ENCODE data around the gene FGD3.

The FGD3 gene

DNA sequence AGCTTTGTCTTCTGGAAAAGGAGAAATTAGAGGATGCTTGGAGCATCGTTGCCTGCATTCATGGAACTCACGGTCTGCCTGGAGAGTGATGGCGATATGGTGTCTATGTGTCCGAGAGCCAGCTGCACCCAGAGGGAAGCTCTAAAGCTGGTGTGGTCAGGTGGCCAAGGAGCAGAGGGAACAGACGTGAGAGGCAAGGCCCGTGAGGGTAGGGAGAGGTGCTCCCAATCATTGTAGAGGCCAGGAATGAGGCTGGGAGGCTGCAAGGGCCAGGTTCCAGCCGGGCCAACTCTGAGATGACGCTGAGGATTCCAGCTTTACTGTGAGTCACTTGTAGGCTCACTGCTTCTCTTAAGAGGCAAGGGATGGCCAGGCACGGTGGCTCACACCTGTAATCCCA, 7.6 kb downstream of the FGD3 start:
- no peak for DNase-seq

DNA sequence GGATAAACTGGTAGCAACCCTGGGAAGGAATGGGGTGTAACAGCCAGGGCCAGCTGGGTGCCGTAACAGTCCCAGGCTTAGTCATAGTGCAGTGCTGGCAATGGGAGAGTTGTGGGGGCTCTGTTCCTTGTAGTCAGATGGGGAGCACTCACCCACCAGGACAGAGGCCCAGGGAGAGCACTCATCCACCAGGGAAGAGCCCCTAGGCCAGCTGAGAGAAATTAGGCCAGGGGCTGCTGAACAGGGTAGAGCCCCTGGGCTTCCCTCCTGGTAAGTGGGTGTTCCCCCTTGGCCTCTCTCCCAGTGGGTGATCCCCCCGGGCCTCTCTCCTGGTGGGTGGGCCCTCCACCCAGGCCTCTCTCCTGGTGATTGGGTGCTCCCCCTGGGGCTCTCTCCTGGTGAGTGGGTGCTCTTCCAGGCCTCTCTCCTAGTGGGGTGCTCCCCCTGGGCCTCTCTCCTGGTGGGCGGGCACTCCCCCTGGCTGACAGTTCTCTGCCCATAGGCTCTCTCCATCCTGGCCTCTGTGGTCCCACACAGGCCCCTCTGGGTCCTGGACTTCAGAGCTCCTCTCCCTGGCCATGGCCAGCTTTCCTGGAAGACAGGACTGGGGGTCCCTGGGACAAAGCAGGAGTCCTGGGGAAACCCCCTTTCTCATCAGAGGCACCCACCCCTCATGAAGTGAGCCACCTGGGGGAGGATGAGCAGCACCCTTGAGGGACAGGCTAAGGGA, 13.4 kb downstream of the FGD3 start:
- DNase-seq, result no peak

DNA sequence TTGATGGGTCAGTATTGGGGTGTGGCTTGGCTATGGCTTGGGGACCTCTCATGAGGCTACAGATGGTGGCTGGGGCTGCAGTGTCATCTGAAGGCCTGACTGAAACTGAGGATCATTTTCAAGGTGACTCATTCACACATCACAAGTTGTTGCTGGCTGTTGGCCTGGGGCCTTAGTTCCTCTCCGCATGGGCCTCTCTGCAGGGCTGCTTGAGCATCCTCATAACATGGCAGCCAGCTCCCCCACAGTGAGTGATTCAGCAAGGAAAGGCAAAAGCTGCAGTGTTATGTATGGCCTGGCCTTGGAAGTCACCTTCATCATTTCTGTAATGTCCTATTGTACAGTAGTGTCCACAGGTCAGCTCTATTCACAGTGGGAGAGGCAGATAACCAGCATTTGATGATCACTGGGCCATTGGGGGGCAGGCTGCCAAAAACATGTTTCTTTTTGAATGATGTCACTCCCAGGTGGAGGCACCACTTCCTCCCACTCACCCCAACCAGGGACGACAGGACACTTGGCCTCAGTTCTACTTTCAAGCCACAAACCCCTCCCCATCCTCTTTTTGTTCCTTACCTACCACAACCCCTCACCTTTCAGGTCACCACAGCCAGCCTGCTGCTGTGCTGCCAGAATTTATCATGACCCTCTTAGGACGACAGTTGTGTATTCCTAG, 14.4 kb downstream of the FGD3 start:
- peak; percentile 58 for DNase-seq

DNA sequence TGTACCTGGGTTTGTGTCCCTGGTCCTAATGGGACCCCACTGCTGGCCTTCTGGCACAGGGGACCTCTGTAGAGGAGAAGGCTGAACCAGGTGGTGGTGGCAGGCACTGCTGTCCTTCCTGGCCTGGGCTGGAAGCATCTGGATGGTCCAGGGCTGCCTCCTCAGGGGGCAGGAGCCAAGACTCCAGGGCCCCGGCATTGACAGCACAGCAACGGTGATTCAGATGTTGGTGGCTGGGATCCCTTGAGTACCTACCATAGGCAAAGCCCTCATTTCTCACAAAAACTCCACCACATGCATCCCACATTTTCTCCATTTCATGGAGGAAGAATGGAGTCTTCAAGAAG, 15.0 kb downstream of the FGD3 start:
- no peak for DNase-seq

DNA sequence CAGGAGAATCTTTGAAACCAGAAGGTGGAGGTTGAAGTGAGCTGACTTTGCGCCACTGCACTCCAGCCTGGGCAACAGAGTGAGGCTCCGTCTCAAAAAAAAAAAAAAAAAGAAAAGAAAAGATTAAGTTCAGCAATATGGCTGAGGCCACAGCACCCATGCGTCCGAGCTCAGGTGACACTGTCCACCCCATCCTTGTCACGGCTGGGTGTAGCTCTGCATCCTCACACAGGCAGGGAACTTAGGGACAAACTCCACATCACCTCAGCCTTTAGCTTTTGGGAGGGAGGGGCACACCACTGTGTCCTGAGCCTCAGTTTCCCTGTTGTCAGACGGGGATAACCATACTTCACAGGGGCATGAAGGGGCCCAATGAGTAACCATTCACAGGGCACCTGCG, 15.5 kb downstream of the FGD3 start:
- DNase-seq, result no peak

DNA sequence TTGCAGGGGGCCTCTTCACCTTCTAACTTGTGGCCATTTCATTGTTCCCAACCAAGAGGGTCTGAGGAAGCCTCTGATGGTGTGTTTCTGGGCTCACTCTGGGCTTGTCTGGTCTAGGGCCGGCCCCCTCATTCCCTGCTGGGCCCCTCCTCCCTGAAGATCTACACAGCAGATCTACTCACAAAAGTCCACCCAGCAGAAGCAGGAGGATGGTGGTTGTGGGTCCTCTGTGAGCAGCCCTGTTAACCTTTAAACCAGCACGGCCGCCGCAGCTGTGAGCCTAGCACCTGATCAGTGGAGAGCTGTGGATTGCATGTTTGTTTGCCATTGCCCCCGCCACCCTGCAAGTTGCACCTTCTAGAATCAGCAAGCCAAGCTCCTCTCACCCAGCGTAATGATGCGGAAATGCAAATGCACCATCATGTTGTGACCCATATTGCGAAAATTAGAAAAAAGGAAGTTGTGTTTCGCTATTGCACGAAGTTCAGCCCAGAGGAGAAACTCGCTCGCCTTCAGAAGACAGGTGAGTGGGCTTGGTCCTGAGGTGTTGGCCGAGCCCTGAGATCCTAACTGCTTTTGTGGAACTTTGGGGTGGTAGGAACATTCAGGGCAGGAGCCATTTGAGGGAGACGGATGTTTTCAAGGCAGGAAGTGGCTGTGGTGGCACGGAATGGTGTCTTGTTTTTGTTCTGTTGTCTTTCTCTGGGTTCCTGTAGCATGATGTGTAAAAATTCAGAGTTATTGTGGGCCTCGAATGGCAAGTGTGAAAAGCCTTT, 16.7 kb downstream of the FGD3 start:
- peak; percentile 84 for DNase-seq

DNA sequence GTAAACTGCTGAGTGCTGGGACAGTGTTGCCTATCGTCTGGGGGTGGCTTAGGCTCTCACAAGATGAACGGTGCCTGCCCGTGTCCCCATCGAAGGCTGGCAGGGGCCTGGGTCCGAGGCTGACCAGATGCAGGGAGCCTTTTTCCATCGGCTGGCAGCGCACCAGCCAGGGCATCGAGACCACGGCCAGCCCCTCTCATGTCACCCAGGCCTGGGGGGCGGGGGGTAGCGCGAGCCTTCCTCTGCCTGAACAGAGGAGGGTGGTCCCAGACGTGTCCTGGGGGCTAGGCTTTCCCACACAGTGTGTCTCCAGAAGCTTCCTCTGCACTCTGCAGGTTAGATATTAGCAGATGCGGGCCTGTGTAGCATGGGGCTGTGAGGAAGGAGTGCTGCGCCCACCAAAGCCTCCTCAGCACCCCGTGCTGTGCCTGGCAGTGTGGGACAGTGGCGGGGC, 17.3 kb downstream of the FGD3 start:
- DNase-seq, result no peak

DNA sequence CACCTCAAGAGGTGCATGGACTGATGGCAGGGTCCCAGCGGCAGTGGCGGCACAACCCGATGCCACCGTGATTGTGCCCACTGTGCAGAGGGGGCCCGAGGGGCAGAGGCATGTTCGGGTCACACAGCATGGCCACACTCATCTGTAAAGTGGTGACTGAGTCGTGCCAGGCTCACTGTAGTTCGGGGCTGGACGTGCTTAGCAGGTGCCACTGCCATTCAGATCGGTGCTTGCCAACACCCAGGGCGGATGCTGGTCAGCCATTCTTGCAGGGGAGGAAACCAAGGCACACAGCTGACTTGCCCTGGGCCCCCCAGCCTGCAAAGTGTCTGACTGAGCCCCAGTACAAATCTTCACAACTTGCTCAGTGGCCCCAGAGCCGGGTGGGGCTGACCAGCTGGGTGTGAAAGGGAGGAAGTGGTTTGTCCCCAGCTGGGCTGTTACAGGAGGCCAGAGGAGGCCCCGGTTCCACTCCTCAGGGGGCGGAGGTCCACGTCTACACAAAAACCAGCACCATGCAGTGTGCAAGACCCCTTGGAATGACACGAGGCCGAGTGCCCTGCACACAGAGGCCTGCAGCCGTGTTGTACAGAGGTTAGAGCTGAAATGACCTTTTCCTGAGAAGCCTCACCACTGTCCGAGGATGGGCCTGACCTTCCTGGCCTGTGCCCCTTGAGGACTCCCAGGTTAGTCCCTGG, 17.9 kb downstream of the FGD3 start:
- DNase-seq, result peak; percentile 64

DNA sequence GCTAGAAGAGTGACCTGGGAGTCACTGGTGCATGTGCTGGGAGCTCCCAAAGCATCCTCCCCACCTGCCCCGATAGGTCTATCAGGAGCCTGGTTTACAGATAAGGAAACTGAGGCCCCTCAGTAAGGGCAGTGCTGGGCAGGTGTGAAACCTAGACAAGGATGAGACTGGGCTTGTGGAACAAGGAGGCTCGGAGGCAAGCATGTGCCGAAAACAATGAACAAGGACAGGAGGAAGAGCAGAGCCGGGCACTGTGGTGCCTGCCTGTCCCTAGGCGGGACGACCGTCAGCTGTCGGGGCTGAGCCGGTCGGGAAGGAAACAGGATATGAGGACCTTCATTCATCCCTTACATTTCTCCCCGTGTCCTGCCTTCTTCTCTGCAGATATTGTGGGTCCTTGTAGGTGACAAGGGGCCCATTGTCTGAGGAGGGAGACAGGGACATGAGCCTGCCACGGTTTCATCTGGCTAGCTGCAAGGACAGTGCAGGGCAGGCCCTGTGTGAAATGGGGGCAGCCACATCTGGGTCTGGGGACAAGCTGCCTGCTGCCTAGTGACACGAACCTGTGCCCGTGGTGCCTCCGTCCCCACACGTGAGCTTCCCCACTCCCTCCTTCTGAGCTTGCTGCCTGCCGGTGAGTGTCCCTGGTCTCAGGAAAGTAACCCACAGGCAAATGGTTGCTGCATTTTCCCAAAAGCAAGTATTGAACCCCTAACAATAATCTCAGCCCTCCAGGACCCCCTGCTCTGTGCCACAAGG, 18.6 kb downstream of the FGD3 start:
- no peak for DNase-seq

DNA sequence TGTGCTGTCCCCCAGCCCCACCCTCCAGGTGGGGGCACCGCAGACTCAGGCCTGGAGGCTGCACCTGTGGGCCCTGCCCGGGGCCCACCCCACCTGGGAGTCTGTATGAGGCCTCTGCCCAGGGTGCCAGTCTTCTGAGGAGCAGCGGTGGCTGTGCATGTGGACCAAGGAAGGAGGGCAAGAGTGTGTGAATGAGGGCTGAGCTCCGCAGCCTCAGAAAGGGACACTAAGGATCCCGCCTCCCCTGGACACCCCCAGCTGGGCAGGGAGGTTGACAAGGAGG, 19.1 kb downstream of the FGD3 start:
- no peak for DNase-seq

DNA sequence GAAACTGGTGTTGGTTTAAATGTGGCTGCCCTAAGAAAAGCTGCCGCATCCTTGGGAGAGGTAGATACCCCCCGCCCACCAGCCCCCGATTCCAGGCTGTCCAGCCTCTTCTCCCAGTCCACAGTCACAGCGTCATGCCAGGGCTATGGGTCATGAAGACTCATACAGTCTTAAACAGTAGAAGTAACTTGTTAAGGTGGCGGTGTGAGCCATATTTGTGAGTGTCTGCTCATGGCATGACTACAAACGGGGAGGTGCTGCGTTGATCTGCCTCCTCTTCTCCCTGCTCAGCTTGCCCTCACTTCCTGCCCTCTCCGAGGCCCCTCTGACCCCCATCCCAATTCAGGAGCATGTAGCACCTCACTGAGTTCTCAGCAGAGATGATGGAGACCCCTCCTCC, 20.8 kb downstream of the FGD3 start:
- no peak for DNase-seq

DNA sequence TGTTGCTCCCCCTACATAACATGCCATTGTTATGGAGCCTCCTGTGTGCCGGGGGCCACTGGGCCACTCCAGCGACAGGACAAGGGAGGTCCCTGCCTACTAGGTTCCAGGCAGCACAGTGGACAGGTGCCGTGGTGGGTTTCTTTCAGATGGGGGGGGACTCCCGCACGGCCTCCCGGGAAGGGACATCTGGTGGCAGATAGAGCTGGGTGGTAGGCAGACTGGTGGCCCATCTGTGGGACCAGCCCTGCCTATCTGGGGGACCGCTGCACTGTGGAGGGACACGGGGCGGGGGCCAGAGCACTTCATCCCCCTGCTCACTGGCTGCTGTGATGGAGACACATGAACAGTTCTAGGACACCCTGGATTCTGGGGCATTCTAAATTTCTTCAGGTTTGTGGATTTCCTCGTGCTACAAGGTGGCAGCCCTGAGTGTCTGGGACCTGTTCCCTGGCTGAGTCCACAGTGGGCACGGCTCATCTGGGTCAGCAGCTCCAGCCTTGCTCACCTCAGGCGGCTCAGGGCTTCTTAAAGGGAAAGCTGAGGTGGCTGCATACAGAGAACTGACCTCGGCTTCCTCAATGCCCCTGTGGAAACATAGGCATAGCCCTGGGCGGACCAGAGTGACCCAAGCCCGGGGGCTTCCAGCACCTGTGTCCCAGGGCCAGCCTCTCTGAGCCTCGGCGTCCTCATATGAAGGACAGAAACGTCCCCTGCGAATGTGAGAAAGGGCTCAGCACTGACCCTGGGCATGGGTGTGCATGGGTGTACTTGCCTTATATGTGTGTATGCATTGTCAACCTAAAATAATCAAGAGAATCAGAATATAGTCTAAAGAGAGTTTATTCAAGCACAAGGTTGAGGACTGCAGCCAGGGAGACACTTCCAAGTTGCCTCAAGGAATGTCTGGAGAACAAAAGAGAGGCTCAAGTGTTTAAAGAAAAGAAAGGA, 22.5 kb downstream of the FGD3 start:
- DNase-seq, result no peak

DNA sequence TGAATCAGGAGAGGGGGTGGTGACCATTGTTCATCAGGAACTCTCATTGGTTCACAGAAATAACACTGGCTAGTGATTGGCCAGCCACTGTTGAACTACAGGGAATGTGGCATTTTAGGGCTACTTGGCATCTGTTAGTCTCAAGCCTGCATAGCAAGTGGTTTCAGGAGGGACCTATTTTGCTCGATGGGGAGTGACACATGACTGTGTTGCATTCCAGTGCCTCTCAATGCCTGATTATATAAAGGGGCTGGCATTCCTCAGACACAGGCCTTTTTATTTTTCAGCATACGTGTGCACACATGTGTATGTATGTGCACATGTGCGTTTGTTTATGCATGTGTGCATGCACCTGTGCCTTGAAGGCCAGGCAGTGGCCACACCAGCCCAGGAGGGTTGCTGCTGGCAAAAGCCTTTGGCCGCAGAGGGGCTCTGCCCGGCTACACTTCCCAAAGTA, 23.2 kb downstream of the FGD3 start:
- DNase-seq, result peak; percentile 44

DNA sequence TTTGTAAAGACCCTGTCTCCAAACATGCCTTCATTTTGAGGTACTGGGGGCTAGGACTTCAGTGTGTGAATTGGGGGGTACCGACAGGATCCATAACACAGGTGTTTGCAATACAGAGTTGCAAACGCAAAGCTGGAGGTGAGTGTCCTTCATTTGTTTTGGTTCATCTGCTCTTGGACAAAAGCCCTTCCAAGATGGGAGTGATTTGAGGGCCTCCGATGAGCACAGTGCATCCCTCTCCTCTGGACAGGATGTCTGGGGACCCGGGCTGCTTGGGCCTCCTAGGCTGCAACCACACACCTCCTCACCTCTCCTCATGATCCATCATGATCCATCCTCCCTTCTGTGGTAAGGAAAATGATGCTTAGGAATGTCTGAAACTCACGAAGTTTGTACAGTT, 23.8 kb downstream of the FGD3 start:
- no peak for DNase-seq

DNA sequence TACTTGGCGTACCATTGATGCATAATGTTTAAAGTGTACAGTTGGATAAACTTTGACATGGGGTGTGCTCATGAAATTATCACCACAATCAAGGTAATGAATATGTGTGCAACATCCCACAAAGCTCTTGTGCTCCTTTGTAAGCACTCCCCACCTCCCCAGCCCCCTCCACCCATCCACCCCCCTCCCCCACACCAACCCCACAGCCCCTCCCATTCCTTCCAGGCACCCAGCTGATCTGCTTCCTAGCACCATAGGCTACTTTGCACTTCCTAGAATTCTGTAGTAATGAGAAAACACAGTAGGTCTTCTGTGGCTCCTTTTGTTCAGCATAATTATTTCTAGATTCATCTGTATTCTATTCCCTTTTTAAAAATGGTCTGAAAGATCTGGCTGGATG, 24.5 kb downstream of the FGD3 start:
- no peak for DNase-seq

DNA sequence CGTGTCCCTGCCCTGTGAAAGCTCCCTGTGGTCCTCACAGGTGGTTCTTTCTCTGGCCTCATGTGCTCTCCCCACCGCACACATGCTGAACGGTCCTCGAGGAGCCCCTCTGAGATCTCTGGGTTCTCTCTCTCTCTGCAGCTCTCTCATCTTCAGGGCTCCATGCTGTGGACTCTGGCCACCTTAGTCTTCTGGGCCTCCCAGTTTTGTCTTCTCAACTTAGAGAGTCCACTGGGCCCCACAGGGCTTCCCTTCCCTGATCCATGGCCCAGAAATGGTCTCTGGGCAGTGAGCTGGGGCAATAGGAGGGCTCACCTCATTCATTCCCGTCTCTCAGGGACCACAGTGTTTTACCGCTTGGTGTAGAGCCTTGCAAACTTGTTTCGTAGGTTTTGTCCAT, 26.4 kb downstream of the FGD3 start:
- DNase-seq, result no peak

DNA sequence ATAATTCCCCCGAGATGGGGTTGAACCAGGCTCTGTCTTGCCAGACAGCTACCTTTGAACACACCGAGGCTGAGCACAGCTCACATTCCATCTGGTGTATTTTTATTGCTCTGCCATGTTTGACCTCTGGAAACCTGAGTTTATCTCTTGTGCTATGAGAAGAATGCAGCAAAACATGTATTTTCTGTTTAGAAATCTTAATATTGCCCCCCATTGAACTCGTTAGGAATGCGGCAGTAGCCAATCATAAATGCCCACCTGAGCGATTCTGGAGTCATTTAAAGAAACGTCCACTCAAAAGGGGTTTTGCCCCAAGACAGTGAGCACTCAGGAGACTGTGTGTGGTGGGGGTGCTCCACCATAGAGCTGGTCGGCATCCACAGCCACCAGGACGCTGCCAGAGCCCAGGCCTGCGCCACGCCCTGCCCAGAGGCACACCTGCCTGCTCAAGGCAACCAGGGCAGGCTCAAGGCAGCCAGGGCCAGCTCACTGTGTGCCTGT, 26.9 kb downstream of the FGD3 start:
- DNase-seq, result no peak

DNA sequence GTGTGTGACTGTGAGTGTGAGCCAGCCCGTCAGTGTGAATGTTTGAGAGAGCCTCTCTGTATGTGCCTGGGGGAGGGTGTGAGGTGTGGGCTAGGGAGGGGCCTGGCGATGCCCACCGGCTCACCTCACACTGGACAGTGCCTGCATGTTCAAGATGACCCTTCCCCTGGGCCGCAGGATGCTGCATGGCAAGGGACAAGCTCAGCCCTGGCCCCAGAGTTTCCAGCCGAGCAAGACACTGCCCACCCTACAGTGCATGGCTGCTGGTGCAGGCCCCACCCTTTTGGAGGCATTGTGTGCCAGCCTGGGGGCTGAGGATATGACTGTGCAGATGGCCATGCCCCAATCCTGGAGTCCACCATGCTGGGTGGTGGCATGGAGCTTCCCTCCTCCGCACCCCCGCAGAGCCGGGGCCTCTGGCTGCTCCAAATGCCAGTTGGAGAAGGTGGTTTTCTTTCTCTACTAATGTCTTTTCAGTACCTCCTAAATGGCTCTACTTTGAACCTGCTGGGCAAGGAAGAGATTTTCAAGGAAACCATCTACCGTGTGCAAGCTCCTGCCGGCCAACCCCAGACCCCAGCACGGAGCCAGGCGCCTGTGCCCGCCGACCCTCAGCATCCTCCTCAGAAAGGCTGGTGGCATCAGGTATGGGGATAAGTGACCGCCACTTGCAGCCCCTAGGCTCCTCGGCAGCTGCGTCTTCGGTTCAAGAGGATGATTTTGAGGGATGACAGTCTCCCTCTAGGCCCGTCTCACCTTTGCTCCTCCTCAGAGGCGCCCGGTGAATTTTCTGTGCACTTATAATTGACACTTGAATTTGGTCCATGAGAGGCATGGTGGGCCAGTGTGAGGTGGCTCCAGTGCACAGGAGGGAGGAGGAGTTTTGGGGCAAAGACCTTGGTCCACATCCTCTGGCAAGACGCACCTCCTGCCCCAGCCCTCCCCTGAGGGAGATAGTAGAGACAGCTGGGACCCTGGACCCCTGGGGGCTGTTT, 27.7 kb downstream of the FGD3 start:
- DNase-seq, result no peak

DNA sequence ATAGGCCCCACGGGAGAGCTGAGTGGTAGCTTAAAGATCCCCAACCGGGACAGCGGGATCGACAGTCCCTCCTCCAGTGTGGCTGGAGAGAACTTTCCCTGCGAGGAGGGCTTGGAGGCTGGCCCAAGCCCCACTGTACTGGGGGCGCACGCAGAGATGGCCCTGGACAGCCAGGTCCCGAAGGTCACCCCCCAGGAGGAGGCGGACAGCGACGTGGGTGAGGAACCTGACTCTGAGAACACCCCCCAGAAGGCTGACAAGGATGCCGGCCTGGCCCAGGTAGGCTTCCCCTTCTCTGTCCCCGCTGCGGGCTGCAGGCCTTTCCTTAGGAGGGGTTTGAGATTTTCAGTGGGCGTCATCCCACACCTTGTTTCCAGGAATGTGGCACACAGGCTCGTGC, 29.1 kb downstream of the FGD3 start:
- no peak for DNase-seq

DNA sequence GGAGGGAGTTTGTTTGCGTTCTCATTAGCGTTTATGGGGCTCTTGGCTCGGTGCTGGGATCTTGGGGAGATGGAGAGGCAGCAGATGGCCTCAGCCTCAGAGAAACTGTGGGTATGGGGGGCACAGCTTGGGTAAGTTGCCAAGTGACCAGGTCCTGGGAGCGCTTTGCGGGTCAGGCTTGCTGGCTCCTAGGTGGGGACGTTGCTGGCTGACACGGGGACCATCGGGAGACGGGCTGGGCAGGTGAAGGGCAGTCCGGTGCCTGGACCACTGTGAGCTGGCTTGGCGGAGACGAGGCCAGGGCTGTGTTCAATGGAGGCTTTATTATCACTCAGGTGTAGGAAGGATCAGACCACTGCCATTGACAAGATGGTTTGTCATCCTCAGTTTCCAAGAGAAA, 30.0 kb downstream of the FGD3 start:
- no peak for DNase-seq
